H9 (cell line): Measurements from ENCODE around the gene TRIO. TPM values are rescaled to one million over a fixed set of nuclear protein-coding genes. Genes with fewer than 3 reads are reported as not detected.

Experiments
- DNase-seq: peaks from one replicate; pipeline ENCODE4 v3.0.0-alpha.2; 2017
- H2AFZ ChIP-seq: one replicate; pipeline ENCODE4 v1.6.1; 2013; ENCODE audit warnings: mild to moderate bottlenecking, low read length, control low read depth, moderate library complexity
- H2AK5ac ChIP-seq: 2 replicates; pipeline ENCODE4 v1.6.1; 2013; ENCODE audit warnings: low read length, control low read depth, mixed read lengths; ENCODE audit not compliant: insufficient read length
- H2BK120ac ChIP-seq: one replicate; pipeline ENCODE4 v1.6.1; 2013; ENCODE audit warnings: low read depth, mild to moderate bottlenecking, low read length, control low read depth, inconsistent platforms; ENCODE audit not compliant: poor library complexity, severe bottlenecking
- H2BK12ac ChIP-seq: 2 replicates; pipeline ENCODE4 v1.6.1; 2013; ENCODE audit warnings: low read length, control low read depth, mixed read lengths, low read depth; ENCODE audit not compliant: insufficient read length
- H2BK15ac ChIP-seq: 2 replicates; pipeline ENCODE4 v1.6.1; 2013; ENCODE audit warnings: low read depth, low read length, control low read depth
- H2BK20ac ChIP-seq: one replicate; pipeline ENCODE4 v1.6.1; 2013; ENCODE audit warnings: low read depth, mild to moderate bottlenecking, low read length, control low read depth, inconsistent platforms; ENCODE audit not compliant: poor library complexity, severe bottlenecking
- H2BK5ac ChIP-seq: 2 replicates; pipeline ENCODE4 v1.6.1; 2013; ENCODE audit warnings: low read length, control low read depth, mixed read lengths; ENCODE audit not compliant: insufficient read length
- H3K14ac ChIP-seq: 2 replicates; pipeline ENCODE4 v1.6.1; 2013; ENCODE audit warnings: low read length, control low read depth; ENCODE audit not compliant: insufficient read depth
- H3K18ac ChIP-seq: 2 replicates; pipeline ENCODE4 v1.6.1; 2013; ENCODE audit warnings: low read depth, mild to moderate bottlenecking, mixed read lengths, low read length, control low read depth; ENCODE audit not compliant: insufficient read length
- H3K23ac ChIP-seq: 2 replicates; pipeline ENCODE4 v1.6.1; 2013; ENCODE audit warnings: low read length, control low read depth, mixed read lengths, low read depth; ENCODE audit not compliant: insufficient read length
- H3K23me2 ChIP-seq: 2 replicates; pipeline ENCODE4 v1.6.1; 2013; ENCODE audit warnings: low read depth, mild to moderate bottlenecking, mixed read lengths, low read length, control low read depth; ENCODE audit not compliant: insufficient read length, poor library complexity, severe bottlenecking
- H3K27ac ChIP-seq: 2 replicates; pipeline ENCODE4 v1.5.1; 2013; ENCODE audit warnings: low read length, control low read depth, mixed read lengths, low read depth; ENCODE audit not compliant: insufficient read length
- H3K27me3 ChIP-seq: 2 replicates; pipeline ENCODE4 v1.6.1; 2013; ENCODE audit warnings: low read length, control low read depth, inconsistent platforms; ENCODE audit not compliant: insufficient read depth
- H3K4ac ChIP-seq: 2 replicates; pipeline ENCODE4 v1.6.1; 2013; ENCODE audit warnings: low read depth, mild to moderate bottlenecking, control low read depth, inconsistent platforms, low read length, moderate library complexity
- H3K4me1 ChIP-seq: 2 replicates; pipeline ENCODE4 v1.6.1; 2013; ENCODE audit warnings: low read length, control low read depth, inconsistent platforms; ENCODE audit not compliant: insufficient read depth
- H3K4me2 ChIP-seq: 2 replicates; pipeline ENCODE4 v1.6.1; 2013; ENCODE audit warnings: low read length, control low read depth, mixed read lengths; ENCODE audit not compliant: insufficient read length, insufficient read depth
- H3K56ac ChIP-seq: 2 replicates; pipeline ENCODE4 v1.6.1; 2013; ENCODE audit warnings: low read depth, mild to moderate bottlenecking, mixed read lengths, low read length, control low read depth; ENCODE audit not compliant: insufficient read length
- H3K79me1 ChIP-seq: 2 replicates; pipeline ENCODE4 v1.6.1; 2013; ENCODE audit warnings: low read depth, mild to moderate bottlenecking, moderate library complexity, low read length, control low read depth, inconsistent platforms; ENCODE audit not compliant: insufficient read depth, poor library complexity, severe bottlenecking
- H3K79me2 ChIP-seq: 2 replicates; pipeline ENCODE4 v1.6.1; 2013; ENCODE audit warnings: low read length, control low read depth, inconsistent platforms; ENCODE audit not compliant: insufficient read depth
- H3K9ac ChIP-seq: 2 replicates; pipeline ENCODE4 v1.6.1; 2013; ENCODE audit warnings: low read length, control low read depth, mixed read lengths; ENCODE audit not compliant: insufficient read length; ENCODE audit errors: extremely low read depth
- H3K9me3 ChIP-seq: one replicate; pipeline ENCODE4 v1.6.1; 2013; ENCODE audit warnings: low read depth, low read length, inconsistent platforms; ENCODE audit not compliant: control insufficient read depth
- H3T11ph ChIP-seq: one replicate; pipeline ENCODE4 v1.6.1; 2013; ENCODE audit warnings: mild to moderate bottlenecking, low read length, control low read depth, inconsistent platforms
- H4K20me1 ChIP-seq: one replicate; pipeline ENCODE4 v1.6.1; 2013; ENCODE audit not compliant: control insufficient read depth, insufficient read length, insufficient read depth
- H4K5ac ChIP-seq: 2 replicates; pipeline ENCODE4 v1.6.1; 2013; ENCODE audit warnings: low read depth, mild to moderate bottlenecking, mixed read lengths, low read length, control low read depth; ENCODE audit not compliant: insufficient read length
- H4K8ac ChIP-seq: replicated peaks from 2 replicates; pipeline ENCODE4 v1.6.1; 2013; ENCODE audit warnings: low read length, control low read depth, mixed read lengths, low read depth; ENCODE audit not compliant: insufficient read length
- H4K91ac ChIP-seq: 2 replicates; pipeline ENCODE4 v1.6.1; 2013; ENCODE audit warnings: low read depth, mild to moderate bottlenecking, moderate library complexity, mixed read lengths, low read length, control low read depth; ENCODE audit not compliant: insufficient read length
- H3K27ac Mint-ChIP-seq, 3 experiments: 2 replicates in 2 of 3; 3 replicates in 1 of 3; pipeline ENCODE4 v1.8.0; 2020 to 2021; ENCODE audit warnings: mixed read lengths in 3 of 3, mild to moderate bottlenecking in 1 of 3, moderate library complexity in 1 of 3
- H3K27me3 Mint-ChIP-seq: 2 replicates; pipeline ENCODE4 v1.8.0; 2021; ENCODE audit warnings: low read depth, mild to moderate bottlenecking, moderate library complexity, mixed read lengths
- H3K36me3 Mint-ChIP-seq, 3 experiments: 2 replicates in 2 of 3; 3 replicates in 1 of 3; pipeline ENCODE4 v1.8.0; 2020 to 2021; ENCODE audit warnings: low read depth in 3 of 3, mixed read lengths in 3 of 3; ENCODE audit not compliant: insufficient read depth in 1 of 3
- H3K4me1 Mint-ChIP-seq, 2 experiments: 2 replicates each; pipeline ENCODE4 v1.8.0; 2020; ENCODE audit warnings: mixed read lengths in 2 of 2
- H3K4me3 Mint-ChIP-seq, 2 experiments: 2 replicates in 1 of 2; 3 replicates in 1 of 2; pipeline ENCODE4 v1.8.0; 2020 to 2021; ENCODE audit warnings: mild to moderate bottlenecking in 2 of 2, mixed read lengths in 2 of 2, moderate library complexity in 1 of 2
- H3K9me3 Mint-ChIP-seq, 2 experiments: 2 replicates in 1 of 2; 3 replicates in 1 of 2; pipeline ENCODE4 v1.8.0; 2020; ENCODE audit warnings: mild to moderate bottlenecking in 2 of 2, mixed read lengths in 2 of 2, moderate library complexity in 1 of 2
- CTCF ChIP-seq: fragments of 200-600 bp; sonication (generic); conservative IDR thresholded peaks from 3 replicates; pipeline ENCODE4 v1.8.0; 2021; ENCODE audit warnings: antibody characterized with exemption, mild to moderate bottlenecking
- WGBS: extraction: QIAGEN DNeasy Blood & Tissue Kit; methylation state at CpG from one replicate; pipeline ENCODE4 v1.1.7; 2013; ENCODE audit warnings: missing lambda C conversion rate, low lambda C conversion rate, mixed read lengths; ENCODE audit not compliant: insufficient read length; ENCODE audit errors: extremely low coverage; 5-methylcytosine and 5-hydroxymethylcytosine counted together
- total RNA-seq: library from RNA; stranded (reverse); gene quantifications from 2 replicates; pipeline ENCODE4 v1.2.1, GENCODE V29; 2021

The TRIO gene
- total RNA-seq, 1 experiment from 2014 or later, result 87.8 TPM

GRCh38 chr5:14100281-14100680 is 42.9 kb upstream of the TRIO start:
- Histone ChIP-seq H3K4me1 (no peaks in the 10 kb centered on the region), H3K27me3 (no peaks in the 10 kb centered on the region), H2BK5ac (no peak overlapping the region), H2AFZ (no peak overlapping the region), H3K4me2 (no peak overlapping the region), H3K14ac (no peak overlapping the region), H2BK20ac (no peak overlapping the region), H3K79me1 (no peaks in the 10 kb centered on the region), H3K4ac (no peak overlapping the region), H3K23ac (no peak overlapping the region), H3K23me2 (no peaks in the 10 kb centered on the region), H2BK12ac (no peak overlapping the region), H2BK15ac (no peak overlapping the region), H3K27ac (no peak overlapping the region), H3T11ph (no peak overlapping the region), H3K79me2 (no peaks in the 10 kb centered on the region), H3K18ac (no peak overlapping the region), H4K8ac (no peak overlapping the region), H3K9me3 (no peaks in the 10 kb centered on the region), H4K91ac (no peak overlapping the region), H2AK5ac (no peak overlapping the region), H3K9ac (no peak overlapping the region), H2BK120ac (no peak overlapping the region), H3K56ac (no peak overlapping the region), H4K5ac (no peak overlapping the region), H4K20me1 (no peaks in the 10 kb centered on the region)
- Mint-ChIP-seq H3K4me1 (peaks cover 5 to 6% of the 10 kb centered on the region in 2 experiments), H3K9me3 (peaks cover 2 to 14% of the 10 kb centered on the region in 2 experiments; a peak in 2 of 5 replicates), H3K36me3 (peaks cover 0 to 23% (median 0%) of the 10 kb centered on the region in 3 experiments; a peak in 4 of 7 replicates), H3K27me3 (no peaks in the 10 kb centered on the region), H3K4me3 (no peak overlapping the region), H3K27ac (no peak overlapping the region)
- no CpG with 5 or more reads among the region's 10 CpGs for WGBS
- no peak for DNase-seq
- TF ChIP-seq CTCF, result no peak
